GM23248 (cell line): ENCODE measurements around the gene NCKIPSD.

Source experiments
- EZH2 ChIP-seq: fragments of 200-600 bp; sonication (generic); IDR thresholded peaks from 2 replicates; pipeline ENCODE4 v1.6.1; 2018; ENCODE audit warnings: antibody characterized with exemption, mild to moderate bottlenecking; ENCODE audit not compliant: insufficient read depth, poor library complexity, severe bottlenecking
- EZH2phosphoT487 ChIP-seq: fragments of 200-600 bp; sonication (generic); IDR thresholded peaks from 2 replicates; pipeline ENCODE4 v1.6.1; 2018; ENCODE audit warnings: antibody characterized with exemption, moderate library complexity, mild to moderate bottlenecking, low read depth; ENCODE audit not compliant: insufficient read depth

DNA sequence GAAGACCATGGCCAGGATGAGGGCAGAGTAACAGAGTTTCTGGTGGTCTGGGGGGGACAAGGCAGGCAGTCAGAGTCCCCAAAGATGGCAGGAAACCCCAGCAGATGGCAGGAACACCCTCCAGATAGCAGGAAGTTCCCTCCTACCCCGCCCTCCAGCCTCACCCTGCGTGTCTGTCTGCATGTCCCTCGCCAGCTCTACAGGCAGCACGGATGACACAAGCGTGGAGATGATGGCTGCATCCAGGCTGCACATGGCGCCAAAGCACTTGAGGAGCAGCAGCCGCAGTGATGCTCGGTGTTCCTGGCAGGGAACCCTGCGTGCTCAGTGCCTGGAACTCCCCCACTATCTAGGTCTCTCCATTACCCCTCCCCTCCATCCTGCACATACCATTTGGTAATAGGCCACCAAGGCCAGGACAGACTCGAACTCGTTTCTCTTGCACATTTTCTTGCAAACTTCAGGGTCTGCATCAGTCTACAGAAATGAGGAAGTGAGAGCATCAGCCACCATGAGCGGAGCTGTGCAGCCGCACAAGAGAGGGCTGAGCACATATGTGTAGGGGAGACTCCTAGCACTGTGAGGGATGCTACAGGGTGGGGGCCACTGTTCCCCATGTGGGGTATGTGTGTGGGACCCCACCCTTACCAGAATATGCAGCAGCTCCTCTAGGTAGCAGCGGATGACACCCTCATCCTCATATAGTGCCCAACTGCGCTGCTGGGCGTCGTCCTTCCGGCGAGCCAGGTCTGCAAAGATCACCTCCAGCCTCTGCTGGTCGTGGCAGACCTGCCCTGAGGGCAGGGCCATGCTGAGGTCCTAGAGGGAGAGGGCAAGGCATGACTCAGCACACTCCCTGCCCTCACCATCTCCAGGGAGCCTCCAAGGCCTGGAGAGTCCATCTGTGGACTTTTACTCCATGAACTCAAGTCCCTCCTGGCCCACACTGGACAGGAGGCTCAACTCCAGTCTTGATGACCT lies 6.0 kb downstream of the NCKIPSD start:
- TF ChIP-seq EZH2 (no peak), EZH2phosphoT487 (no peak)
